ENCODE results near the gene BCL7B. TPM values are rescaled to one million over a fixed set of nuclear protein-coding genes. Genes with fewer than 3 reads are reported as not detected.

The BCL7B gene
- total RNA-seq, 1 experiment from 2014 or later, result 41.0 TPM

- Histone ChIP-seq H3F3A (ENCODE audit: low read length, unreplicated experiment) (no peaks in the 10 kb centered on the region), H4K20me1 (ENCODE audit: low read length) (no peaks in the 10 kb centered on the region), H3K4me3 (ENCODE audit: low read length) (no peak overlapping the region), H3K36me3 (ENCODE audit: low read depth, low read length) (no peaks in the 10 kb centered on the region), H2AFZ (ENCODE audit: low read length) (no peak overlapping the region), H3K9me3 (ENCODE audit: low read length) (no peaks in the 10 kb centered on the region), H3K4me1 (ENCODE audit: insufficient read depth, low read length) (no peaks in the 10 kb centered on the region), H3K27ac (ENCODE audit: low read length) (no peak overlapping the region), H3K9ac (ENCODE audit: low read length) (no peak overlapping the region), H3K79me2 (ENCODE audit: low read length) (no peaks in the 10 kb centered on the region), H3K9me2 (replicated peaks; ENCODE audit: low read length) (no peaks in the 10 kb centered on the region), H3K4me2 (ENCODE audit: low read length) (no peak overlapping the region), H3K27me3 (ENCODE audit: low read length) (no peaks in the 10 kb centered on the region)
- TF ChIP-seq EZH2phosphoT487 (IDR thresholded peaks at IDR 0.05; ENCODE audit: borderline replicate concordance, low read length), result no peak
- TF ChIP-seq EZH2 (IDR thresholded peaks at IDR 0.05; ENCODE audit: low read length, unreplicated experiment), result no peak
- TF ChIP-seq, protein P1, sequence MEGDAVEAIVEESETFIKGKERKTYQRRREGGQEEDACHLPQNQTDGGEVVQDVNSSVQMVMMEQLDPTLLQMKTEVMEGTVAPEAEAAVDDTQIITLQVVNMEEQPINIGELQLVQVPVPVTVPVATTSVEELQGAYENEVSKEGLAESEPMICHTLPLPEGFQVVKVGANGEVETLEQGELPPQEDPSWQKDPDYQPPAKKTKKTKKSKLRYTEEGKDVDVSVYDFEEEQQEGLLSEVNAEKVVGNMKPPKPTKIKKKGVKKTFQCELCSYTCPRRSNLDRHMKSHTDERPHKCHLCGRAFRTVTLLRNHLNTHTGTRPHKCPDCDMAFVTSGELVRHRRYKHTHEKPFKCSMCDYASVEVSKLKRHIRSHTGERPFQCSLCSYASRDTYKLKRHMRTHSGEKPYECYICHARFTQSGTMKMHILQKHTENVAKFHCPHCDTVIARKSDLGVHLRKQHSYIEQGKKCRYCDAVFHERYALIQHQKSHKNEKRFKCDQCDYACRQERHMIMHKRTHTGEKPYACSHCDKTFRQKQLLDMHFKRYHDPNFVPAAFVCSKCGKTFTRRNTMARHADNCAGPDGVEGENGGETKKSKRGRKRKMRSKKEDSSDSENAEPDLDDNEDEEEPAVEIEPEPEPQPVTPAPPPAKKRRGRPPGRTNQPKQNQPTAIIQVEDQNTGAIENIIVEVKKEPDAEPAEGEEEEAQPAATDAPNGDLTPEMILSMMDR (conservative IDR thresholded peaks at IDR 0.05; ENCODE audit: low read depth, low read length), result no peak
- POLR2A ChIA-PET (ENCODE audit: unreplicated experiment), result no interaction called here
- DNase-seq (no peak), ATAC-seq (no peak)
- intact Hi-C loops (cut with micrococcal nuclease), result no loop called here
- CTCF ChIA-PET, result no interaction called here
- BruUV-seq (replicated peaks), result no TSS peak
Observed at GRCh38 chr7:73593207-73594045, 35.9 kb upstream of the BCL7B start.

DNA sequence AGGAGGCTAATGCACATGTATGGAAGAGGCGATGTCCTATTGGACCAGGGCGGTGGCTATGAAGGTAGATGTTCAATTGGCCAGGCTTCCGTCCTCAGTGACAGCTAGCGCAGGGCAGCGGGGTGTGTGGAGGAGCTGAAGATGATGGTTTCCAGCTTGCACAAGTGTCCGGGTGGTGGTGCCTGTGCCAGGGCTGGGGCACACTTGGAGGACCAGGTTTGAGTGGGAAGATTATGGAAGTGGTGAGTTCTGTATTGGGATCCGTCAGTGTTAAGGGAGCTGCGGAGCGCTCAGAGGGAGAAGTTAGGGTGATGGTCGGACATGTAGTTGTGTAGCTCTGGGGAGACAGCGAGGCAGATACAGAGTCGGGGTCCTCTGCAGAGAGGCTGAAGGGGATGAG, 29.4 kb upstream of the BCL7B start:
- Histone ChIP-seq H3K4me3 (ENCODE audit: low read length) (no peak overlapping the region), H3K4me1 (ENCODE audit: insufficient read depth, low read length) (peaks cover 2% of the 10 kb centered on the region; the same call in 1 of the 2 replicates), H3K4me2 (ENCODE audit: low read length) (no peak overlapping the region), H3K9me2 (replicated peaks; ENCODE audit: low read length) (no peaks in the 10 kb centered on the region), H3K9me3 (ENCODE audit: low read length) (no peaks in the 10 kb centered on the region), H3K27ac (ENCODE audit: low read length) (no peak overlapping the region), H3K36me3 (ENCODE audit: low read depth, low read length) (no peaks in the 10 kb centered on the region), H3K27me3 (ENCODE audit: low read length) (no peaks in the 10 kb centered on the region), H4K20me1 (ENCODE audit: low read length) (no peaks in the 10 kb centered on the region), H2AFZ (ENCODE audit: low read length) (no peak overlapping the region), H3K79me2 (ENCODE audit: low read length) (no peaks in the 10 kb centered on the region), H3K9ac (ENCODE audit: low read length) (no peak overlapping the region), H3F3A (ENCODE audit: low read length, unreplicated experiment) (no peaks in the 10 kb centered on the region)
- ChIA-PET CTCF (no interaction called here), POLR2A (ENCODE audit: unreplicated experiment) (no interaction called here)
- intact Hi-C loops (cut with micrococcal nuclease), result no loop called here
- no peak for ATAC-seq
- TF ChIP-seq, protein P1 (conservative IDR thresholded peaks at IDR 0.05; ENCODE audit: low read depth, low read length), result no peak
- no peak for TF ChIP-seq EZH2 (IDR thresholded peaks at IDR 0.05; ENCODE audit: low read length, unreplicated experiment)
- no peak for TF ChIP-seq EZH2phosphoT487 (IDR thresholded peaks at IDR 0.05; ENCODE audit: borderline replicate concordance, low read length)
- no peak for DNase-seq
- no TSS peak for BruUV-seq (replicated peaks)

DNA sequence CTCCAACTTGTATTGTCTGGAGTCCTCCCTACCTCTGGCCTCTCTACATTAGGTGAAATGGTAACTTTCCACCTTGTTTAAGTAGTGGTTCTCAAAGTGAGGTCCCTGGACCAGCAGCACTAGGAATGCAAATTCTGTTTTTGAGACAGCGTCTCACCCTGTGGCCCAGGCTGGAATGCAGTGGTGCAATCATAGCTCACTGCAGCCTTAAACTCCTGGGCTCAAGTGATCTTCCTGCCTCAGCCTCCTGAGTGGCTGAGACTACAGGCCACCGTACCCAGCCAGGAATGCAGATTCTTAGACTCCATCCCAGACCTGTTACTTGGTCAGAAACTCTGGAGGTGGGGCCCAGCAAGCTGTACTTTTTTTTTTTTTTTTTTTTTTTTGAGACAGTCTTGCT, 27.7 kb upstream of the BCL7B start:
- Histone ChIP-seq H3K79me2 (ENCODE audit: low read length) (no peaks in the 10 kb centered on the region), H4K20me1 (ENCODE audit: low read length) (no peaks in the 10 kb centered on the region), H3K4me2 (ENCODE audit: low read length) (no peak overlapping the region), H3K9ac (ENCODE audit: low read length) (no peak overlapping the region), H3K27me3 (ENCODE audit: low read length) (no peaks in the 10 kb centered on the region), H3K4me1 (ENCODE audit: insufficient read depth, low read length) (peaks cover 4% of the 10 kb centered on the region; the same call in 1 of the 2 replicates), H2AFZ (ENCODE audit: low read length) (no peak overlapping the region), H3K36me3 (ENCODE audit: low read depth, low read length) (no peaks in the 10 kb centered on the region), H3K9me2 (replicated peaks; ENCODE audit: low read length) (no peaks in the 10 kb centered on the region), H3K9me3 (ENCODE audit: low read length) (no peaks in the 10 kb centered on the region), H3K4me3 (ENCODE audit: low read length) (no peak overlapping the region), H3K27ac (ENCODE audit: low read length) (no peak overlapping the region), H3F3A (ENCODE audit: low read length, unreplicated experiment) (no peaks in the 10 kb centered on the region)
- DNase-seq, result no peak
- intact Hi-C loops (cut with micrococcal nuclease), result no loop called here
- TF ChIP-seq, protein P1 (conservative IDR thresholded peaks at IDR 0.05; ENCODE audit: low read depth, low read length), result no peak
- TF ChIP-seq EZH2 (IDR thresholded peaks at IDR 0.05; ENCODE audit: low read length, unreplicated experiment) (no peak), EZH2phosphoT487 (IDR thresholded peaks at IDR 0.05; ENCODE audit: borderline replicate concordance, low read length) (no peak)
- ATAC-seq, result no peak
- POLR2A ChIA-PET (ENCODE audit: unreplicated experiment), result no interaction called here
- no TSS peak for BruUV-seq (replicated peaks)
- CTCF ChIA-PET, result no interaction called here

Data from PC-3 (cell line).